ENCODE data around the gene PHF21A. TPM values are rescaled to one million over a fixed set of nuclear protein-coding genes. Genes with fewer than 3 reads are reported as not detected.

The PHF21A gene
- total and polyA plus RNA-seq, 2 of the 8 experiments (the other 6 are each of a cell fraction or from before 2014, with no cell fraction given) = 17.6 to 40.3 TPM

- Histone ChIP-seq H3K4me3 (ENCODE audit: extremely low read depth in 1 of 4, insufficient read depth in 2 of 4, low read depth in 3 of 4, low read length in 4 of 4) (peak overlapping the region; percentile 63 to 78 (median 68); a peak in 7 of 8 replicates), H3K18ac (ENCODE audit: extremely low read depth, low read length) (peak overlapping the region; percentile 97), H3K56ac (replicated peaks; ENCODE audit: insufficient read length, low read depth, low read length) (no peak overlapping the region), H2BK120ac (replicated peaks; ENCODE audit: low read depth, low read length) (peak overlapping the region; percentile 65), H3K4ac (replicated peaks; ENCODE audit: insufficient read length, low read depth, low read length) (peak overlapping the region; percentile 3), H4K20me1 (replicated peaks in 1 of 2; ENCODE audit: control insufficient read depth in 1 of 2, insufficient read depth in 2 of 2, low read length in 2 of 2) (peaks cover 11 to 19% of the 10 kb centered on the region in 2 experiments), H3K9ac (replicated peaks in 1 of 4; ENCODE audit: extremely low read depth in 1 of 4, low read depth in 3 of 4, low read length in 3 of 4) (peak overlapping the region in 2 of 4 experiments; percentile 68 to 78; a peak in 3 of 7 replicates), H3K27me3 (replicated peaks in 1 of 4; ENCODE audit: control insufficient read depth in 3 of 4, extremely low read depth in 1 of 4, insufficient read depth in 3 of 4, low read length in 3 of 4) (peaks cover 0 to 9% (median 0%) of the 10 kb centered on the region in 4 experiments; a peak in 3 of 7 replicates), H3K79me1 (ENCODE audit: low read depth, low read length) (peaks cover 19% of the 10 kb centered on the region), H3K23ac (ENCODE audit: insufficient read length) (no peak overlapping the region), H3K79me2 (ENCODE audit: control insufficient read depth in 1 of 2, insufficient read depth in 2 of 2, low read length in 2 of 2) (peaks cover 0 to 17% of the 10 kb centered on the region in 2 experiments; a peak in 1 of 4 replicates), H2BK12ac (ENCODE audit: low read depth, low read length) (peak overlapping the region; percentile 97), H4K8ac (ENCODE audit: extremely low read depth, insufficient read depth, low read length) (no peak overlapping the region), H2BK20ac (ENCODE audit: low read length) (peak overlapping the region; percentile 83), H2AK5ac (ENCODE audit: low read depth, low read length) (peak overlapping the region; percentile 96), H3K14ac (ENCODE audit: insufficient read length) (no peak overlapping the region), H4K91ac (replicated peaks; ENCODE audit: insufficient read length, low read length) (peak overlapping the region; percentile 29), H3K36me3 (ENCODE audit: control insufficient read depth in 2 of 4, insufficient read depth in 4 of 4, low read length in 3 of 4) (peaks cover 0 to 7% (median 4%) of the 10 kb centered on the region in 4 experiments; a peak in 5 of 8 replicates), H3K4me1 (replicated peaks in 1 of 4; ENCODE audit: control insufficient read depth in 3 of 4, insufficient read depth in 4 of 4, low read length in 3 of 4) (peaks cover 12 to 33% (median 24%) of the 10 kb centered on the region in 4 experiments), H2AFZ (ENCODE audit: low read length) (no peak overlapping the region), H2BK5ac (ENCODE audit: low read depth, low read length) (peak overlapping the region; percentile 93; the same call in 1 of the 2 replicates), H2BK15ac (ENCODE audit: low read length) (peak overlapping the region; percentile 89; the same call in 1 of the 2 replicates), H3K4me2 (ENCODE audit: insufficient read depth in 1 of 2, low read depth in 2 of 2, low read length in 2 of 2) (peak overlapping the region; percentile 81 to 91), H3K27ac (ENCODE audit: low read depth, low read length) (0 out of 2 replicates have a peak overlapping the region, but pooled peaks have one; percentile 76), H4K5ac (ENCODE audit: insufficient read length, low read depth, low read length) (peak overlapping the region; percentile 4), H3K23me2 (ENCODE audit: low read depth, low read length) (peaks cover 22% of the 10 kb centered on the region), H3K9me3 (ENCODE audit: insufficient read depth in 2 of 2, low read depth in 1 of 2, low read length in 1 of 2) (no peaks in the 10 kb centered on the region)
- ChIA-PET POLR2A (ENCODE audit: partially characterized antibody) (interaction anchor here (0.7 to 9.8 kb wide), 23 partner anchors 8 to 591 kb away, joined by 3 to 115 read pairs (median 6); no protein-coding TSS in a partner anchor), CTCF (ENCODE audit: partially characterized antibody) (interaction anchor here (0.6 to 2.0 kb wide), 7 partner anchors 10 to 217 kb away, joined by 3 to 7 read pairs (median 4); no protein-coding TSS in a partner anchor)
- no peak for TF ChIP-seq E2F6 (IDR thresholded peaks at IDR 0.05)
- TF ChIP-seq POLR2AphosphoS5 (IDR thresholded peaks at IDR 0.05; ENCODE audit: low read depth, low read length) = 0 out of 2 replicates have a peak, but pooled peaks have one; percentile 3
- WGBS, 2 experiments (ENCODE audit: extremely low coverage in 1 of 2, insufficient coverage in 1 of 2, insufficient read length in 1 of 2, insufficient replicate concordance in 2 of 2, low coverage in 1 of 2, low lambda C conversion rate in 2 of 2, missing lambda C conversion rate in 1 of 2) = 74% methylated on average over 6 of the region's 6 CpGs; no CpG with 5 or more reads in 1 of the 2 experiments
- DNase-seq (ENCODE audit: low read depth in 1 of 2, low spot score in 2 of 2) (no peak), FAIRE-seq (no peak)
Measured at GRCh38 chr11:45920531-45921477, 200.4 kb downstream of the PHF21A start.
